NCI-H1417 treated with DMSO at 0.1 percent for 48 hours (cell line): ENCODE measurements around the gene FBXL20.
A peak's percentile ranks its signal among the peaks of the same experiment; 100 is the strongest.
"Not testable (repeated sequence)": the region's sequence is repeated elsewhere in the genome, so short reads cannot be mapped to it uniquely, and the experiment has no call there.

Experiments
- DNase-seq: peaks from one replicate; lab custom pipeline; 2025; lab: John Stamatoyannopoulos, UW

FBXL20 gene

GRCh38 chr17:39401412-39402243 is at the start of gene FBXL20:
FBXL20 (minus strand) TSS chr17:39401626; CDS start chr17:39401402, 224 bp downstream.
- peak; percentile 45 for DNase-seq

GRCh38 chr17:39450847-39451581 is 49.6 kb upstream of the FBXL20 start, which contains the start of gene MED1:
MED1 (minus strand) TSS chr17:39451263; CDS start chr17:39451062, 201 bp downstream.
- peak; percentile 93 for DNase-seq

GRCh38 chr17:39450051-39450450 is 48.6 kb upstream of the FBXL20 start:
- no peak for DNase-seq

GRCh38 chr17:39447561-39447960 is 46.1 kb upstream of the FBXL20 start:
- DNase-seq = no peak

GRCh38 chr17:39443326-39443725 is 41.9 kb upstream of the FBXL20 start:
- no peak for DNase-seq

GRCh38 chr17:39439868-39440267 is 38.4 kb upstream of the FBXL20 start:
- DNase-seq = not testable (repeated sequence)

GRCh38 chr17:39429600-39429999 is 28.2 kb upstream of the FBXL20 start:
- no peak for DNase-seq

GRCh38 chr17:39416141-39416540 is 14.7 kb upstream of the FBXL20 start:
- DNase-seq = no peak

- DNase-seq = no peak
Measured at GRCh38 chr17:39410279-39410678, 8.9 kb upstream of the FBXL20 start.

GRCh38 chr17:39408360-39408759 is 6.9 kb upstream of the FBXL20 start:
- DNase-seq = no peak

GRCh38 chr17:39406951-39407350 is 5.5 kb upstream of the FBXL20 start:
- no peak for DNase-seq

- DNase-seq = no peak
Measured at GRCh38 chr17:39405436-39405835, 4.0 kb upstream of the FBXL20 start.

GRCh38 chr17:39404542-39405378 is 3.3 kb upstream of the FBXL20 start:
- DNase-seq = no peak

GRCh38 chr17:39402890-39403605 is 1.6 kb upstream of the FBXL20 start:
- no peak for DNase-seq

- DNase-seq = peak; percentile 73
Measured at GRCh38 chr17:39402244-39402889, 941 bp upstream of the FBXL20 start.

- DNase-seq = no peak
Measured at GRCh38 chr17:39400547-39401411, 647 bp downstream of the FBXL20 start.

- DNase-seq = no peak
Measured at GRCh38 chr17:39399791-39400190, 1.6 kb downstream of the FBXL20 start.

- DNase-seq = no peak
Measured at GRCh38 chr17:39393736-39394135, 7.7 kb downstream of the FBXL20 start.

GRCh38 chr17:39391448-39391847 is 10.0 kb downstream of the FBXL20 start:
- DNase-seq = no peak

- no peak for DNase-seq
Measured at GRCh38 chr17:39385040-39385439, 16.4 kb downstream of the FBXL20 start.
